Measurements from ENCODE around the gene FAM171A2. TPM values are rescaled to one million over a fixed set of nuclear protein-coding genes. Genes with fewer than 3 reads are reported as not detected.

FAM171A2 gene
- total RNA-seq, 4 donors from 2014 or later = 0.10 to 0.47 (median 0.23) TPM; not detected in 1

DNA sequence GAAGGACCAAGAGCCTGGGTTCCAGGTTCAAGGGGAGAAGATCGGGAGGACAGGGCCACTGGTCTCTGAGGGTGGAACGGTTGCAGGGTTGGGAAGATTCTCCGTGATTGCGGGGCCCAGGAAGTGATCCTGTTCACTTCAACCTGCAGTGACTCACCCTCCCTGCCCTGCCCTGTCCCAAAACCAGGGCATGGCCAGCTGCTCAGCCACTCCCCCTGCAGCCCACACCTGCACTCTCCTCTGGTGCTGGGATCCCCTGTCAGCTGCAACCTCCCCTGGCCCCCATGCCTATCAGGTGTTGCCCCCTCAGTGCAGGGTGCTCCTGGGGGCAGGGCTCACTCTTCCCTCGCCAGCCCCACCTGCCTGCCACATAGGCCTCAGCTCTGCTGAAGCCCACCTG, 54.2 kb downstream of the FAM171A2 start:
- Histone ChIP-seq H3K4me3 (no peak overlapping the region), H3K4me1 (peaks cover 7 to 18% of the 10 kb centered on the region in 2 donors), H3K27ac (no peak overlapping the region), H3K27me3 (peaks cover 15 to 33% (median 26%) of the 10 kb centered on the region in 3 donors), H3K9me3 (no peaks in the 10 kb centered on the region), H3K36me3 (no peaks in the 10 kb centered on the region)
- ATAC-seq (no peak), DNase-seq (no peak)
- in situ Hi-C loops (cut with MboI; ENCODE audit: low sequenced_read_pairs in 4 of 4) = no loop called here
- intact Hi-C loops (cut with DNase I; ENCODE audit: low total_unique reads) = no loop called here
- TF ChIP-seq, protein P1, sequence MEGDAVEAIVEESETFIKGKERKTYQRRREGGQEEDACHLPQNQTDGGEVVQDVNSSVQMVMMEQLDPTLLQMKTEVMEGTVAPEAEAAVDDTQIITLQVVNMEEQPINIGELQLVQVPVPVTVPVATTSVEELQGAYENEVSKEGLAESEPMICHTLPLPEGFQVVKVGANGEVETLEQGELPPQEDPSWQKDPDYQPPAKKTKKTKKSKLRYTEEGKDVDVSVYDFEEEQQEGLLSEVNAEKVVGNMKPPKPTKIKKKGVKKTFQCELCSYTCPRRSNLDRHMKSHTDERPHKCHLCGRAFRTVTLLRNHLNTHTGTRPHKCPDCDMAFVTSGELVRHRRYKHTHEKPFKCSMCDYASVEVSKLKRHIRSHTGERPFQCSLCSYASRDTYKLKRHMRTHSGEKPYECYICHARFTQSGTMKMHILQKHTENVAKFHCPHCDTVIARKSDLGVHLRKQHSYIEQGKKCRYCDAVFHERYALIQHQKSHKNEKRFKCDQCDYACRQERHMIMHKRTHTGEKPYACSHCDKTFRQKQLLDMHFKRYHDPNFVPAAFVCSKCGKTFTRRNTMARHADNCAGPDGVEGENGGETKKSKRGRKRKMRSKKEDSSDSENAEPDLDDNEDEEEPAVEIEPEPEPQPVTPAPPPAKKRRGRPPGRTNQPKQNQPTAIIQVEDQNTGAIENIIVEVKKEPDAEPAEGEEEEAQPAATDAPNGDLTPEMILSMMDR (IDR thresholded peaks at IDR 0.05 in 4 of 5, conservative IDR thresholded peaks at IDR 0.05 in 1 of 5) = no peak
- no peak for TF ChIP-seq POLR2A (IDR thresholded peaks at IDR 0.05)

DNA sequence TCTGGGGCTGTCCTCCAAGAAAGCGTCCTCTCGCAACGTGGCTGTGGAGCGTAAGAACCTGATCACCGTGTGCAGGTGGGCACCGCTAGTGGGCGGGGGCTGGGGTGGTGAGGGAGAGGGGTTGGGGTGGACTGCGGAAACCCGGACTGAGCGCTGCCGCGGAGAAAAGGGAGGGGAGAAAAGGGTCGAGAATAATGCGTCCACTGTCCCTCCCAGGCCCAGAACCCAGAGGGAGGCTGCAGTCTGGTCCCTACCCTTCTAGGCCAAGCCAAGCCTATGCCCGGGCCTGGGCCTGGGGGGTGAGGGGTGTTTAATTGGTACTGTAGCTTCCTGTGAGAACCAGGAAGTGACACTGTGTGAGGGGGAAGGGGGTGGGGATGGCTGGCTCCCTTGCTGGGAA, 54.8 kb downstream of the FAM171A2 start:
- intact Hi-C loops (cut with DNase I; ENCODE audit: low total_unique reads) (no loop called here), in situ Hi-C loops (cut with MboI; ENCODE audit: low sequenced_read_pairs in 4 of 4) (no loop called here)
- H3K4me3 ChIP-seq = peak overlapping the region in 3 of 4 donors; percentile 49 to 56 (median 51)
- H3K27ac ChIP-seq = no peak overlapping the region
- no peak for ATAC-seq
- no peaks in the 10 kb centered on the region for H3K9me3 ChIP-seq
- H3K4me1 ChIP-seq = peaks cover 7 to 18% of the 10 kb centered on the region in 2 donors
- peaks cover 15 to 27% (median 23%) of the 10 kb centered on the region in 3 donors for H3K27me3 ChIP-seq
- TF ChIP-seq, protein P1 (IDR thresholded peaks at IDR 0.05 in 4 of 5, conservative IDR thresholded peaks at IDR 0.05 in 1 of 5) = no peak
- TF ChIP-seq POLR2A (IDR thresholded peaks at IDR 0.05) = no peak
- H3K36me3 ChIP-seq = no peaks in the 10 kb centered on the region
- no peak for DNase-seq

DNA sequence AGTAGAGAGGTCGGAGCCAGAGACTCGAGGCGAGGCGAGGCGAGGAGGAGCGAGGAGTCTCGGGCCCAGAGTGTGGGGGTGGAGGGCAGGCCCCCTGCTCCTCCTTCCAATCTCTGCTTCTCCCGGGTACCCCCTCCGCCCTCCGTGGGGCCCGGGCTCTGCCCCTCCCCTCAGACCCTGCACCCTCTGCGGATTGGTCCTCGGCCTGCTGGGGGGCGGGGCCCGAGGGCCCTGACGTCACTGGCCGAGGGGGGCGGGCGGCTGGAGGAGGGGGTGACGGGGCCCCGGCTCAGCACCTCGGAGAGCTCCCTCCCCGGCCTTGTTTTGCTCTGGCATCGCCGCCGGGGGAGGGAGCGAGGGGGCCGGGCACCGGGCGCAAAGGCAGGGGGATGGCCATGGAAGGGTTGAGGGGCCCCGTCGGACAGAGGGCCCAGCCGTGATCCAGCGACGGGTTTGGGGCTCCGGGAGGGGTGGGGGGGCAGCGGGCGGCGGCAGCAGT, 55.3 kb downstream of the FAM171A2 start, which contains the start of gene RUNDC3A:
Gene RUNDC3A, plus strand, starts transcription at position 282 of the 499 bp plus-strand sequence. CDS start 232 bp downstream, outside the sequence.
- no peak within 1 kb of the TSS for H3K27ac ChIP-seq
- no peaks in the 10 kb centered on the region for H3K36me3 ChIP-seq
- in situ Hi-C loops (cut with MboI; ENCODE audit: low sequenced_read_pairs in 4 of 4) = no loop called here
- ATAC-seq (peak; percentile 76), DNase-seq (peak; percentile 34 to 47)
- intact Hi-C loops (cut with DNase I; ENCODE audit: low total_unique reads) = no loop called here
- peak within 1 kb of the TSS; percentile 37 to 56 (median 50) for H3K4me3 ChIP-seq
- peaks cover 16 to 24% (median 23%) of the 10 kb centered on the region in 3 donors for H3K27me3 ChIP-seq
- TF ChIP-seq POLR2A (IDR thresholded peaks at IDR 0.05) = no peak
- TF ChIP-seq, protein P1 (IDR thresholded peaks at IDR 0.05 in 4 of 5, conservative IDR thresholded peaks at IDR 0.05 in 1 of 5) = no peak
- peaks cover 7 to 18% of the 10 kb centered on the region in 2 donors for H3K4me1 ChIP-seq
- no peaks in the 10 kb centered on the region for H3K9me3 ChIP-seq

DNA sequence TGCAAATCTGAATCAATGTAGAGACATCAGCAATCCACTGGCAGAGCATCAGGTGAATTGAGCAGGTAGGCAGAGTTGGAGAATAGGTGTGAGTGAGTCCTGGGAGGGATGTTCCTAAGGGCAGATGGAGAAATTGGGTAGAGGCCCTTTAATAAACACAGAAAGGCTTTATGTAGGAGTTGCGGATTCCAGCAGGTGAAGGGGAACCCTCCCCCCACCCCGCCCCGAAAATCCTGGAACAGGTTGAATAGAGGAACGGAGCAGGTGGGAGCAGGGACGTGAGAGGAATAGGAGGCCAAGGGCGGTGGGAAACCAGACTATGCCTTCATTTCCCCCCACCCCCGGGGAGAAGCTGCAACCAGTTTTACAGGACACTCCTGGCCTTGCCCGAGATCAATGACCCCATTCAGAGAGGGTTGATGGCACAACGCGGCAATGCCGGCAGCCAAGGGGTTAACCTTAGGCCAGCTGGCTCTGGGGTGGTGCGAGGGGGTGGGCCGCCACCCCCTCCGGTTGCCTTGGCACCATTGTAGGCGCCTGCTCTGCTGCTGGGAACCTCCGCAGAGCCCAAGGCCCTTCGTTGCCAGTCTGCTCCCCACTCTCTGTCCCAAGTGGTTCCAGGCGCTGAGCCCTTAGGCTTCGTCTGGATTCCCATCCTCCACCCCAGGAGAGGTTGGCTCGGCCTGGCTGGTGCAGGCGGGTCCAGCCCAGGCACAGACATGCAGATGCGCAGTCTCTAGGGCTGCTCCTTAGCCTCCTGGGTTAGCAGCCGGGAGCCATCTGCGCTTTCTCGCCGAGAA, 56.1 kb downstream of the FAM171A2 start:
- Histone ChIP-seq H3K4me1 (peaks cover 7 to 18% of the 10 kb centered on the region in 2 donors), H3K9me3 (no peaks in the 10 kb centered on the region), H3K4me3 (peak overlapping the region; percentile 37 to 56 (median 50)), H3K36me3 (no peaks in the 10 kb centered on the region), H3K27ac (no peak overlapping the region), H3K27me3 (peaks cover 16 to 27% (median 24%) of the 10 kb centered on the region in 3 donors)
- DNase-seq (no peak), ATAC-seq (peak; percentile 9 to 32)
- TF ChIP-seq, protein P1 (IDR thresholded peaks at IDR 0.05 in 4 of 5, conservative IDR thresholded peaks at IDR 0.05 in 1 of 5) = no peak
- no peak for TF ChIP-seq POLR2A (IDR thresholded peaks at IDR 0.05)
- in situ Hi-C loops (cut with MboI; ENCODE audit: low sequenced_read_pairs in 4 of 4) = no loop called here
- intact Hi-C loops (cut with DNase I; ENCODE audit: low total_unique reads) = no loop called here

All from gastrocnemius medialis (tissue), 4 donors.